Tibial nerve (tissue), 4 donors: ENCODE measurements around the gene RIN1.

ENCODE experiments used
- EP300 ChIP-seq, 2 donors: sonication (generic); formaldehyde crosslinking; IDR thresholded peaks; one replicate each; pipeline ENCODE4 v1.6.1; 2017; ENCODE audit warnings: antibody characterized with exemption in 2 of 2, mild to moderate bottlenecking in 1 of 2
- POLR2A ChIP-seq, 2 donors: fragments of 450-650 bp; IDR thresholded peaks; one replicate each; pipeline ENCODE4 v1.6.1; 2017; ENCODE audit warnings: antibody characterized with exemption in 2 of 2, mild to moderate bottlenecking in 2 of 2, moderate library complexity in 2 of 2
- TF ChIP-seq, protein P1 (sequence below), 5 experiments: fragments of 200-600 bp in 3 of 5; fragments of 450-650 bp in 2 of 5; sonication (generic) in 3 of 5; IDR thresholded peaks; one replicate each; pipeline ENCODE4 v1.5.1; 2016 to 2019; ENCODE audit warnings: antibody characterized with exemption in 5 of 5, mild to moderate bottlenecking in 3 of 5, moderate library complexity in 2 of 5

GRCh38 chr11:66328302-66329144 is 7.7 kb downstream of the RIN1 start:
- TF ChIP-seq, protein P1, sequence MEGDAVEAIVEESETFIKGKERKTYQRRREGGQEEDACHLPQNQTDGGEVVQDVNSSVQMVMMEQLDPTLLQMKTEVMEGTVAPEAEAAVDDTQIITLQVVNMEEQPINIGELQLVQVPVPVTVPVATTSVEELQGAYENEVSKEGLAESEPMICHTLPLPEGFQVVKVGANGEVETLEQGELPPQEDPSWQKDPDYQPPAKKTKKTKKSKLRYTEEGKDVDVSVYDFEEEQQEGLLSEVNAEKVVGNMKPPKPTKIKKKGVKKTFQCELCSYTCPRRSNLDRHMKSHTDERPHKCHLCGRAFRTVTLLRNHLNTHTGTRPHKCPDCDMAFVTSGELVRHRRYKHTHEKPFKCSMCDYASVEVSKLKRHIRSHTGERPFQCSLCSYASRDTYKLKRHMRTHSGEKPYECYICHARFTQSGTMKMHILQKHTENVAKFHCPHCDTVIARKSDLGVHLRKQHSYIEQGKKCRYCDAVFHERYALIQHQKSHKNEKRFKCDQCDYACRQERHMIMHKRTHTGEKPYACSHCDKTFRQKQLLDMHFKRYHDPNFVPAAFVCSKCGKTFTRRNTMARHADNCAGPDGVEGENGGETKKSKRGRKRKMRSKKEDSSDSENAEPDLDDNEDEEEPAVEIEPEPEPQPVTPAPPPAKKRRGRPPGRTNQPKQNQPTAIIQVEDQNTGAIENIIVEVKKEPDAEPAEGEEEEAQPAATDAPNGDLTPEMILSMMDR (IDR thresholded peaks at IDR 0.05), result peak; percentile 91 to 99 (median 93)
- no peak for TF ChIP-seq POLR2A (IDR thresholded peaks at IDR 0.05)
- TF ChIP-seq EP300 (IDR thresholded peaks at IDR 0.05), result peak in 1 of 2 donors; percentile 54
